T-helper 9 cell (primary cell): ENCODE data around the gene AP2A2.

ENCODE experiments used
- DNase-seq: peaks from one replicate; pipeline ENCODE4 v3.0.0-alpha.2; 2020

Gene AP2A2

GRCh38 chr11:1031121-1031899, 105.6 kb downstream of the AP2A2 start:
- DNase-seq, result no peak

- no peak for DNase-seq
These were observed 106.7 kb downstream of the AP2A2 start for GRCh38 chr11:1032310-1032891.

GRCh38 chr11:1033016-1033798, 107.5 kb downstream of the AP2A2 start:
- no peak for DNase-seq

GRCh38 chr11:1034001-1034400, 108.3 kb downstream of the AP2A2 start:
- no peak for DNase-seq

- no peak for DNase-seq
These were observed 109.0 kb downstream of the AP2A2 start for GRCh38 chr11:1034456-1035295.

GRCh38 chr11:1035577-1036283, 110.1 kb downstream of the AP2A2 start:
- DNase-seq, result no peak

- no peak for DNase-seq
These were observed 110.7 kb downstream of the AP2A2 start, which contains the start of gene MUC6 for GRCh38 chr11:1036303-1036923. Gene MUC6 (minus strand): TSS chr11:1036718. CDS start chr11:1036655, 63 bp downstream.

- DNase-seq, result no peak
These were observed 111.3 kb downstream of the AP2A2 start for GRCh38 chr11:1036931-1037330.

GRCh38 chr11:1037506-1038055, 111.9 kb downstream of the AP2A2 start:
- DNase-seq, result no peak

GRCh38 chr11:1038361-1038760, 112.7 kb downstream of the AP2A2 start:
- no peak for DNase-seq

- DNase-seq, result no peak
These were observed 113.3 kb downstream of the AP2A2 start for GRCh38 chr11:1038921-1039320.

- no peak for DNase-seq
These were observed 114.1 kb downstream of the AP2A2 start for GRCh38 chr11:1039481-1040427.

GRCh38 chr11:1040428-1041148, 114.9 kb downstream of the AP2A2 start:
- no peak for DNase-seq

- DNase-seq, result no peak
These were observed 115.4 kb downstream of the AP2A2 start for GRCh38 chr11:1041149-1041467.

GRCh38 chr11:1041471-1041870, 115.8 kb downstream of the AP2A2 start:
- no peak for DNase-seq

- DNase-seq, result no peak
These were observed 116.4 kb downstream of the AP2A2 start for GRCh38 chr11:1041936-1042608.

- DNase-seq, result no peak
These were observed 117.2 kb downstream of the AP2A2 start for GRCh38 chr11:1042626-1043562.
